GM21737 (cell line): Measurements from ENCODE around the gene PPP1R1C.
A peak's percentile ranks its signal among the peaks of the same experiment; 100 is the strongest.
"Not testable (repeated sequence)": the region's sequence is repeated elsewhere in the genome, so short reads cannot be mapped to it uniquely, and the experiment has no call there.

Experiments
- ATAC-seq: cut with Tn5 transposase; IDR thresholded peaks from one replicate; pipeline ENCODE4 v1.9.1; 2021; ENCODE audit warnings: mild to moderate bottlenecking, moderate library complexity; ENCODE audit not compliant: unreplicated experiment

Gene PPP1R1C, protein sequence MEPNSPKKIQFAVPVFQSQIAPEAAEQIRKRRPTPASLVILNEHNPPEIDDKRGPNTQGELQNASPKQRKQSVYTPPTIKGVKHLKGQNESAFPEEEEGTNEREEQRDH

GRCh38 chr2:181985632-181986205 lies at the start of gene PPP1R1C:
Gene PPP1R1C (plus strand): TSS chr2:181985853. CDS start chr2:181986111, 258 bp downstream.
- ATAC-seq: no peak

DNA sequence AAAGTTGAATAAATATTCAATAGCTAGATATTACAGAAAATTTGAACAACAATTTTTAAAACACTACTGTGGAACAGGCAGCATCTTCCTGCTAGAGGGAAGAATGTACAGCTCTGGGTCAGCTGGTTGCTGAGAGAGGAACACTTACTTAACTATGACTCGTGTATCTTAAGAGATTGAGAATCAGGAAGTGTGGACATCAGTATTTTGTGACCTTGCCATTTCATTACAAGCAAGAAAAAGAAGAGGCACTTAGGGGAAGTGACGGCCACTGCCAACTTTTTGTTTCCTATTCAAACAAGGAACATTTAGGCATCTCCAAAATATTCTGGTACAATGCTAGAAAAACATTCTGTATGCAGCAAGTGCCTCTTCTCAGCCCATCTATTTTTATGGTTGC lies 48.2 kb upstream of the PPP1R1C start:
- no peak for ATAC-seq

DNA sequence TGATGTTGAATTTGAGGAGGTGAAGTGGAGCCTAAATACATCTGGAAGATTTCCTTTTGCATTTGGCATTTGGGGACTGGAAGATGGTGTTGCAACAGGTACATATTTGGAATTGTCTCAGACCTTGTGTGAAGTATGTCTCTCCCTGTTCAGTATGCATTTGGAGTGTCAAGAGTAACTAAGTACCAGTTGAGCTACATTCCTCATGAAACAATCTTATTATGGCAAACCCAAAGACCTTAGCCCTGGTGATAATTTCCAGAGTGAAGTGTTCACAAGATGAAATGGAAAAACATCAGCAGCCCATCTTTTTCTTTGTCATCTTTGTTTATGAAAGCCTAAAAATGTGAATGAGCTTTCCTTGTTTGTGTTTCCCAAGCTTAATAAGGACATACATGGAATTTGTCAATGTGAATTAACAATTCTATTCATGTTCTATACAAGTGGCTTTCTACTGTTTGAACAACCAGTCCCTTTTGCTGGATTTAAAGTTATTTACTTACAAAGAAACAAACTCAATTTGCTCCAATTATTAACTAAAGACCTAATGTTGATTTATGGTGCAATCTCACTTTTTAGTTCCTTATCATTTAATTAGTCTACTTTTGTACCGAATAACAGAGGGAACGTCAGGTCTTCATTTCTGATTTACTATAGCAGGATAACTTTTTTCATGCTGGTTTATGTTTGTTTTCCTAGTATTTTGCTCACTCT lies 42.1 kb upstream of the PPP1R1C start:
- ATAC-seq: no peak

DNA sequence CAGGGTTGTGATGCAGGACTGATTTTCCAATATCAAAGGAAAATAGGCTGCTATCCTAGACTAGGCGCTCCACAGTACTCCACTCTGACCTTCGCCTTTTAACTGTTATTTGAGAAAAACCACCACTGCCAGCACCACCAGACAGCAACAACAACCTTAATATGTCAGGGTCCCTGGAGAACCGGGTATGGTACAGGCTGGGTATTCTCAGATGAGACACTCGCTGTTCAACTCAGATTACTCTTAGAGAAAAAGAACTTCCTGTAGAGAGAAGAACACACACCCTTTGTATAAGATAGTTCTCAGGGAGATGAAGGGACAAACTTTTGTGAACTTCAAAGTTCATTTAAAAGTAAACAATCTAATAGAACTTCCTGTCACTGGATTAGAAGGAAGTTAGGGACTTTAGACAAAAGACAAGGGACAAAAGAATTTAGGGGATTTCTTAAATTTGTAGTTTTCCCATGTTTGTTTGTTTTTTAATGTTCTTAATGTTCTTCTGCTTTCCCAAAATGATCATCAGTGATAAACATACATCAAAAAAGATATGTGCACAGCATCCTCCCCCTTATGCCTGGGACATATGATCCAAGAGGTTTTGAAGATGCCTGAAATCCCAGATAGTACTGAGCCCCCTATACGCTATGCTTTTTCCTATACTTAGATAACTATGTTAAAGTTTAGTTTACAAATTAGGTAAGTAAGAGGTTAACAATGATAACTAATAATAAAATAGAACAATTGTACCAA lies 41.3 kb upstream of the PPP1R1C start:
- no peak for ATAC-seq

DNA sequence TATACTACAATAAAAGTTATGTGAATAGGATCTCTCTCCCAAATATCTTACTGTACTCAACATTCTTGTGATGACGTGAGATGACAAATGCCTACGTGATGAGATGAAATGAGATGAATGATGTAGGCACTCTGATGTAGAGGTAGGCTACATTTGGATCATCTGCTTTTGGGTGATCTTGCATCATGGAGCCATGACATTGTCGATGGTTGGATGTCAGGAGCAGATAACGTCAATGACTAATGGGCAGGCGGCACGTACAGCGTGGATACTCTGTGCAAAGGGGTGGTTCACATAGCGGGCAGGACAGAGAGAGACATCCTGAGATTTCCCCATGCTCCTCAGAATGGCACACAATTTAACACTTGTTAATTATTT lies 40.8 kb upstream of the PPP1R1C start:
- ATAC-seq: no peak

DNA sequence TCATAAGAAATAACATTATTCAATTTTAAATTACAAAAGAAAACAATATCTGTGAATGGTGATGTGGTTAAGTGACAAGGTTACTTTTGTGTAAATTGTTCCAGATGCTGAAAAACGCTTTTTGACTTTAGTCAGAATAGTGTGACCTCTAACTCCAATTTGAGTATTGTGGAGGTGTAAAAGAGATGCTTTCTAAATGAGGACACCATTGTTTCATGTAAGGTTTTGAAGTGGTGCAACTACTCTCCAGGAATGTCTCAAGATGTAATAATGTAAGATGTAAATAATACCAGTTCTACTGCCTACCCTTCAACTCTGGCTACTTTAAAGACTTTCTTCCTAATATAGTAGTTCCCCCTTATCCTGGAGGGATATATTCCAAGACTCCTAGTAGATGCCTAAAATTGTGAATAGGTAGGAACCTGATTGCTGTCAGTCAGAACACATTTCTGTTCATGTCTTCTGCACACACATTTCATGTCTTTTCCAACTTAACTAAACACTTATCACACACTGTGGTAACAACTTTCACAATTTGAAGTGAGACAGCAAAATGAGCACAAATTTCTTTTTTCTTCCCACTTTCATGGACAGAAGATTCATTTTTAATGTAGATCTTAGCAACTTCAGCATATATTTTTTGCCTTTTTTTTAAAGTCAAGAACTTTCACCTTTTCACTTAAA lies 39.1 kb upstream of the PPP1R1C start:
- ATAC-seq: no peak

DNA sequence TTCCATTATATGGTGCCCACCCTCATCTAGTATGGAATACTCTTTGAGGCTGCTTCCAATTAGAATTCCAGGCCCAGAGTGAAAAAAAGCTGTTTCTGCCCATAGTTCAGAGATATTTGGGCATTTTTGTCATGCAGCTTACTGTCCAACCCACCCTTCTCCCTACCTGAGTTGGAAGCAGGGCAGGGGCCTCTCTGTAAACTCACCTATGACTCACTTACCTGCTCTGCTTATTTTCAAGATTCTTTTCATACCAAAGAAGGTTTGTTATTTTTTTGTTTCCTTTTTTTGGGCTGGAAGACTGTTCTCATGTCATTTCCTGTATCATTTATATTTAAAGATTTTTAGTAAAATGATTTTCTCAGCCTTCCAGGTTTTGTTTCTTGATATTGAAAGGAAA lies 38.4 kb upstream of the PPP1R1C start:
- no peak for ATAC-seq

GRCh38 chr2:181948227-181948626 lies 37.4 kb upstream of the PPP1R1C start:
- ATAC-seq: no peak

DNA sequence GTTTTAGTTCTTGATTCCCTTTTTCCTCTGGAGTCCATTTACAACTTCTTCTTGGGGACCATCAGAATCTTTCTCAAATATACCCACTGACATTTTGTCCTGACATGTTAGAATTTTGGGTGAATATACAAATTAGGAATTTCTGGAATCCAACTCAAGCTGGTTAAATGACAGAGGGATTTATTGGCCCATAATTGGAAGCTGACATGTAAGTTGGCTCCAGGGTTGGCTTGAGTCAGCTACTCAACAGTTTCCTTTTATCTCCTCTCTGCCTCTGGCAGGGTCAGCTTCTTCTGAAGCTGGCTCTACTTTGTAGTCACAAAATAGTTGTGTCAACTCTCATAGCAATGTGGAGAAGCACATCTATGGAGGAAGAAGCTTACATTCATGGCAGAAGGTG lies 36.6 kb upstream of the PPP1R1C start:
- no peak for ATAC-seq

- ATAC-seq: no peak
Measured at GRCh38 chr2:181952404-181953226, 33.0 kb upstream of the PPP1R1C start.

DNA sequence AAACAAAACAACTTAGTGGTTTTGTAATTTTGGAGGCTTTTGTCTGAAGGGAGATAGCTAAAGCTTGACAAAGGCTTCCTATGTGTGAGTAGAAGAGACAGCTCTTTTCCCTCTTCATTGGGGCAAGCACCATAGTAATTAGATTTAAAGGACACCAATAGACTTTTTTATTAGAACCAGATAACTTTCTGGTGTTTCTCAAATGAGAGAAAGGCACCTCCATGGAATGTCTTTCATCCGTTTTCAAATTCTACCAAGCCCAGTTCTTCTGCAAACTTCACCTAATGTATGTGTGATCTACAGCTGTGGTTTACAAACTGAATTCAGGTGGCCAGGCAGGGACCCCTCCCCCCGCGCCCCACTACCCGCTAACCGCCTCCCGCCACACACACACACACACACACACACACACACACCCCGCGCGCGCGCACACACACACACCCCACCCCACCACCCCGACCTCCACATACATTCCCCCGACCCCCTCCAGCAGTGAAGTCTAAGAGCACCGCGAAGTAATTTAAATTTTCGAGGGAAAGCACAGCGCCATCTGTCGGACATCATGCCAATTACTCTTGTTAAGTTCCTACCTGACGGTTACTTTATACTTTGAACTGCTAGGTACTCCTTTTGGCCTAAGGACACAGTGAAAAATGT lies 31.6 kb upstream of the PPP1R1C start:
- ATAC-seq: peak; percentile 82

DNA sequence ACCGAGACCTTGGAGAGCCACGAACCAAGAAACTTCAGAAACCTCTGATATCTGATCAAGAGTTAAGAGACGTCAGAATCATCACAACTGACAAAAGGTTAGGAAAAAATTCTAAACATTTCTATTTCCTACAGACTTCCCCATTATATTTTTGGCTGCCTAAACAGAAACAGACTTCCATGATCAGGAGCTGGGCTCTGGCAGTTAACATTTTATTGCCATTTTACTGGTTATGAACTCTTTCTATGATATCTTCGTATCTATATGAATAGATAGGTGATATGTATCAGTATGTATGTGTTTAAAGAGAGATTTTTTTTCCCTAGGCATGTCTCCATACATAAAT lies 31.1 kb upstream of the PPP1R1C start:
- peak; percentile 16 for ATAC-seq

GRCh38 chr2:181955010-181955409 lies 30.6 kb upstream of the PPP1R1C start:
- ATAC-seq: no peak

DNA sequence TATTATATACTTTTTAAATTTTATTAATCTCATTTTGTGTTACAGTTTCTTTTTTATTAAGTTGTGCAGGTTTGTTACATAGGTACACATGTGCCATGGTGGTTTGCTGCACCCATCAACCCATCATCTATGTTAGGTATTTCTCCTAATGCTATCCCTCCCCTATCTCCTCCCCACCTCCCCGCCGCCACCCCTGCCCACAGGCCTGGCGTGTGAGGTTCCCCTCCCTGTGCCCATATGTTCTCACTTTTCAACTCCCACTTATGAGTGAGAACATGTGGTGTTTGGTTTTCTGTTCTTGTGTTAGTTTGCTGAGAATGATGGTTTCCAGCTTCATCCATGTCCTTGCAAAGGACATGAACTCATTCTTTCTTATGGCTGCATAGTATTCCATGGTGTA lies 29.8 kb upstream of the PPP1R1C start:
- not testable (repeated sequence) for ATAC-seq

GRCh38 chr2:181957668-181958067 lies 28.0 kb upstream of the PPP1R1C start:
- ATAC-seq: no peak

- ATAC-seq: no peak
Measured at GRCh38 chr2:181958726-181959125, 26.9 kb upstream of the PPP1R1C start.

- no peak for ATAC-seq
Measured at GRCh38 chr2:181959508-181959907, 26.1 kb upstream of the PPP1R1C start.

DNA sequence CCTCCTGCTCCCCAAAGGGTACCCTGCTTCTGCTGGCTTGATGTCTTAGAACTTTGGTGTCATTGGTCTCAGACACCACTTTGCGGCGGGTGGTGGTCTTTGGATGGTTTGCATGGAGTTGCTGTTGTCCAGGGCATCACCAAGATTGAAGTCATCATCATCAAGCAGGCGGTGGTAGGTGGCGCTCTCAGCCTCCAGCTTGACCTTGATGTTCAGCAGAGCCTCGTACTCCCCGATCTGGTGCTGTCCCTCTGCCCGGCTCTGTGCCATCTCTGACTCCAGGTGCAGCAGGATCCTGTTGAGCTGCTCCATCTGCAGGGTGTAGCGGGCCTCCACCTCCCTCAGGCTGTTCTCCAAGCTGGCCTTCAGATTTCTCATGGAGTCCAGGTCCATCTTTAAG lies 24.5 kb upstream of the PPP1R1C start:
- not testable (repeated sequence) for ATAC-seq

DNA sequence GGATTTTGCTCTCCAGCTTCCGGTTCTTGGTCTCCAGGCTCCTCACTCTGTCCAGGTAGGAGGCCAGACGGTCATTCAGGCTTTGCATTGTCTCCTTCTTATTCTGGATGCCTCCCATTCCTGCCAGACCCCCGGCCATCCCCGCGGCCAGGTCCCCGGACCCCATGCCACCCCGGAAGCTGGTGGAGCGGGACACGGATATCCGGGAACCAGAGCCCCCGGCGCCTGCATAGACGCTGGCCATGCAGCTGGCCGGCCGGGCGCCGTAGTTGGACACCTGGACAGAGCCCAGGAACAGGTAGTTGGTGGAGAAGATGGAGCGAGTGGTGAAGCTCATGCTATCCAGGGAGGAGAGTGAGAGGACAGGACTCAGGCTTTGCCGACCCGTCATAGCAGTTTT lies 23.5 kb upstream of the PPP1R1C start:
- no peak for ATAC-seq

- no peak for ATAC-seq
Measured at GRCh38 chr2:181970160-181970794, 15.4 kb upstream of the PPP1R1C start.
